Measurements from ENCODE around the gene FOXL1. TPM values are rescaled to one million over a fixed set of nuclear protein-coding genes. Genes with fewer than 3 reads are reported as not detected.

The FOXL1 gene
- polyA plus RNA-seq, 3 donors = not detected

DNA sequence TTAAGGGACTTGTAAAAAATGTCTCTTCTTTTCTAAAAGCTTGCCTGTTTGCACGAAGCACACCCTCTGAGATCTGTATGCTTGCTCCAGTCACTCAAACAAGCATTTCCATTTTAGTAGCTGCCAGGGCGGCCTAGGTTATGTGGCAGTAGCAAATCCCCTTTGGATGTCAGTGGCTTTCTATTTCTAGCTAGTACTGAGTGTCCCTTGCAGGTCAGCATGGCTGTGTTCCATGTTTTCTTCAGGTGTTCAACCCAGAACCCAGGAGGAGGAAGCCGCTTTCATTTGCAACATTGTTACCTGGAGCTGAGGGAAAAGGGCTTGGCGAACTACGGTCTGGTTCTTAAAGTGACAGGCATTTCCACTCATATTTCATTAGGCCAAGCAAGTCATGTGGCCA is 36.4 kb downstream of the FOXL1 start:
- no peak overlapping the region for H3K4me2 ChIP-seq (replicated peaks; ENCODE audit: extremely low read depth, low read length, poor library complexity, severe bottlenecking)
- H2AFZ ChIP-seq (ENCODE audit: insufficient read depth, low read depth, low read length, poor library complexity, severe bottlenecking) = no peak overlapping the region
- H4K20me1 ChIP-seq (ENCODE audit: insufficient read depth, low read length) = no peaks in the 10 kb centered on the region
- no peaks in the 10 kb centered on the region for H3K27me3 ChIP-seq (ENCODE audit: control insufficient read depth in 2 of 2, insufficient read depth in 2 of 2, low read length in 2 of 2)
- Mint-ChIP-seq H3K36me3 (no peaks in the 10 kb centered on the region), H3K9me3 (no peaks in the 10 kb centered on the region), H3K27me3 (ENCODE audit: low read depth in 3 of 3) (peaks cover 0 to 5% (median 2%) of the 10 kb centered on the region in 3 donors), H3K4me1 (no peaks in the 10 kb centered on the region), H3K4me3 (no peak overlapping the region), H3K27ac (no peak overlapping the region)
- H3K4me1 ChIP-seq (ENCODE audit: control insufficient read depth in 1 of 2, insufficient read depth in 2 of 2, low read length in 2 of 2) = no peaks in the 10 kb centered on the region
- intact Hi-C loops (cut with micrococcal nuclease) = no loop called here
- WGBS (ENCODE audit: insufficient coverage) = 70% methylated on average over 2 of the region's 5 CpGs
- no peaks in the 10 kb centered on the region for H3K79me2 ChIP-seq (ENCODE audit: insufficient read depth, low read length)
- no peak for DNase-seq
- no peak overlapping the region for H3K9ac ChIP-seq (ENCODE audit: insufficient read depth, low read length, poor library complexity, severe bottlenecking)
- H3K27ac ChIP-seq (ENCODE audit: low read depth in 1 of 2, low read length in 2 of 2) = no peak overlapping the region
- TF ChIP-seq, protein P1, sequence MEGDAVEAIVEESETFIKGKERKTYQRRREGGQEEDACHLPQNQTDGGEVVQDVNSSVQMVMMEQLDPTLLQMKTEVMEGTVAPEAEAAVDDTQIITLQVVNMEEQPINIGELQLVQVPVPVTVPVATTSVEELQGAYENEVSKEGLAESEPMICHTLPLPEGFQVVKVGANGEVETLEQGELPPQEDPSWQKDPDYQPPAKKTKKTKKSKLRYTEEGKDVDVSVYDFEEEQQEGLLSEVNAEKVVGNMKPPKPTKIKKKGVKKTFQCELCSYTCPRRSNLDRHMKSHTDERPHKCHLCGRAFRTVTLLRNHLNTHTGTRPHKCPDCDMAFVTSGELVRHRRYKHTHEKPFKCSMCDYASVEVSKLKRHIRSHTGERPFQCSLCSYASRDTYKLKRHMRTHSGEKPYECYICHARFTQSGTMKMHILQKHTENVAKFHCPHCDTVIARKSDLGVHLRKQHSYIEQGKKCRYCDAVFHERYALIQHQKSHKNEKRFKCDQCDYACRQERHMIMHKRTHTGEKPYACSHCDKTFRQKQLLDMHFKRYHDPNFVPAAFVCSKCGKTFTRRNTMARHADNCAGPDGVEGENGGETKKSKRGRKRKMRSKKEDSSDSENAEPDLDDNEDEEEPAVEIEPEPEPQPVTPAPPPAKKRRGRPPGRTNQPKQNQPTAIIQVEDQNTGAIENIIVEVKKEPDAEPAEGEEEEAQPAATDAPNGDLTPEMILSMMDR (IDR thresholded peaks at IDR 0.05) = no peak
- H3K4me3 ChIP-seq (replicated peaks in 1 of 3; ENCODE audit: low read depth in 2 of 3, low read length in 3 of 3) = no peak overlapping the region
- H3K9me3 ChIP-seq (replicated peaks in 1 of 2; ENCODE audit: control insufficient read depth in 1 of 2, insufficient read depth in 1 of 2, low read length in 2 of 2) = no peaks in the 10 kb centered on the region
- H3K36me3 ChIP-seq (replicated peaks in 1 of 2; ENCODE audit: control insufficient read depth in 1 of 2, insufficient read depth in 2 of 2, low read length in 2 of 2) = no peaks in the 10 kb centered on the region

- no peaks in the 10 kb centered on the region for H3K27me3 ChIP-seq (ENCODE audit: control insufficient read depth in 2 of 2, insufficient read depth in 2 of 2, low read length in 2 of 2)
- no CpG with 5 or more reads among the region's 5 CpGs for WGBS (ENCODE audit: insufficient coverage)
- no peak overlapping the region for H3K4me2 ChIP-seq (replicated peaks; ENCODE audit: extremely low read depth, low read length, poor library complexity, severe bottlenecking)
- H3K9me3 Mint-ChIP-seq = no peaks in the 10 kb centered on the region
- H3K4me1 ChIP-seq (ENCODE audit: control insufficient read depth in 1 of 2, insufficient read depth in 2 of 2, low read length in 2 of 2) = no peaks in the 10 kb centered on the region
- intact Hi-C loops (cut with micrococcal nuclease) = no loop called here
- H3K36me3 Mint-ChIP-seq = no peaks in the 10 kb centered on the region
- no peaks in the 10 kb centered on the region for H3K36me3 ChIP-seq (replicated peaks in 1 of 2; ENCODE audit: control insufficient read depth in 1 of 2, insufficient read depth in 2 of 2, low read length in 2 of 2)
- no peaks in the 10 kb centered on the region for H4K20me1 ChIP-seq (ENCODE audit: insufficient read depth, low read length)
- no peak overlapping the region for H3K4me3 Mint-ChIP-seq
- H3K9me3 ChIP-seq (replicated peaks in 1 of 2; ENCODE audit: control insufficient read depth in 1 of 2, insufficient read depth in 1 of 2, low read length in 2 of 2) = no peaks in the 10 kb centered on the region
- no peak overlapping the region for H2AFZ ChIP-seq (ENCODE audit: insufficient read depth, low read depth, low read length, poor library complexity, severe bottlenecking)
- H3K9ac ChIP-seq (ENCODE audit: insufficient read depth, low read length, poor library complexity, severe bottlenecking) = no peak overlapping the region
- TF ChIP-seq, protein P1 (IDR thresholded peaks at IDR 0.05) = no peak
- H3K4me1 Mint-ChIP-seq = no peaks in the 10 kb centered on the region
- no peak overlapping the region for H3K27ac Mint-ChIP-seq
- H3K27me3 Mint-ChIP-seq (ENCODE audit: low read depth in 3 of 3) = peaks cover 1 to 4% (median 3%) of the 10 kb centered on the region in 3 donors
- no peak overlapping the region for H3K27ac ChIP-seq (ENCODE audit: low read depth in 1 of 2, low read length in 2 of 2)
- H3K79me2 ChIP-seq (ENCODE audit: insufficient read depth, low read length) = no peaks in the 10 kb centered on the region
- no peak for DNase-seq
- H3K4me3 ChIP-seq (replicated peaks in 1 of 3; ENCODE audit: low read depth in 2 of 3, low read length in 3 of 3) = no peak overlapping the region
These were observed 38.6 kb downstream of the FOXL1 start for GRCh38 chr16:86616906-86617305.

All from CD14-positive monocyte (primary cell).